HEK293 (cell line): ENCODE data around the gene PAQR8.

ENCODE experiments used
- EGR2 ChIP-seq: fragments of 450-650 bp; formaldehyde crosslinking; IDR thresholded peaks from 2 replicates; pipeline ENCODE4 v1.5.1; 2016; ENCODE audit warnings: low read depth, missing biosample characterization, missing genetic modification characterization
- GLI2 ChIP-seq: fragments of 450-650 bp; formaldehyde crosslinking; IDR thresholded peaks from 2 replicates; pipeline ENCODE4; 2017; ENCODE audit warnings: missing biosample characterization, missing genetic modification characterization, low read depth, borderline replicate concordance
- KLF8 ChIP-seq: fragments of 450-650 bp; formaldehyde crosslinking; IDR thresholded peaks from 2 replicates; pipeline ENCODE4 v1.5.1; 2016; ENCODE audit warnings: missing biosample characterization, missing genetic modification characterization
- RBAK ChIP-seq: fragments of 450-650 bp; formaldehyde crosslinking; IDR thresholded peaks from 2 replicates; pipeline ENCODE4 v1.5.1; 2016; ENCODE audit warnings: missing biosample characterization, missing genetic modification characterization
- TCF7L2 ChIP-seq: IDR thresholded peaks from 2 replicates; pipeline ENCODE4 v1.6.1; 2011; ENCODE audit warnings: low read depth, mild to moderate bottlenecking, inconsistent platforms, low read length, moderate library complexity, borderline replicate concordance
- ZBTB17 ChIP-seq: fragments of 450-650 bp; formaldehyde crosslinking; IDR thresholded peaks from 2 replicates; pipeline ENCODE4 v1.5.1; 2016; ENCODE audit warnings: missing biosample characterization, missing genetic modification characterization
- ZBTB8A ChIP-seq: fragments of 450-650 bp; formaldehyde crosslinking; IDR thresholded peaks from 2 replicates; pipeline ENCODE4 v1.5.1; 2016; ENCODE audit warnings: missing biosample characterization, missing genetic modification characterization
- ZEB2 ChIP-seq: fragments of 450-650 bp; formaldehyde crosslinking; IDR thresholded peaks from 2 replicates; pipeline ENCODE4 v1.5.1; 2016; ENCODE audit warnings: missing biosample characterization, missing genetic modification characterization
- ZFHX2 ChIP-seq: fragments of 450-650 bp; formaldehyde crosslinking; conservative IDR thresholded peaks from 2 replicates; pipeline ENCODE4 v1.5.1; 2016; ENCODE audit warnings: missing biosample characterization, missing genetic modification characterization
- ZFP41 ChIP-seq: fragments of 450-650 bp; formaldehyde crosslinking; IDR thresholded peaks from 2 replicates; pipeline ENCODE4 v1.5.1; 2016; ENCODE audit warnings: missing biosample characterization, missing genetic modification characterization, borderline replicate concordance
- ZFP69B ChIP-seq: fragments of 450-650 bp; formaldehyde crosslinking; IDR thresholded peaks from 2 replicates; pipeline ENCODE4 v1.5.1; 2016; ENCODE audit warnings: missing biosample characterization, missing genetic modification characterization
- ZNF132 ChIP-seq: fragments of 450-650 bp; formaldehyde crosslinking; IDR thresholded peaks from 2 replicates; pipeline ENCODE4 v1.5.1; 2017; ENCODE audit warnings: missing biosample characterization, missing genetic modification characterization, borderline replicate concordance
- ZNF169 ChIP-seq: fragments of 450-650 bp; formaldehyde crosslinking; IDR thresholded peaks from 2 replicates; pipeline ENCODE4 v1.5.1; 2016; ENCODE audit warnings: missing biosample characterization, missing genetic modification characterization
- ZNF239 ChIP-seq: fragments of 450-650 bp; formaldehyde crosslinking; IDR thresholded peaks from 2 replicates; pipeline ENCODE4 v1.5.1; 2016; ENCODE audit warnings: missing biosample characterization, missing genetic modification characterization
- ZNF24 ChIP-seq: fragments of 450-650 bp; formaldehyde crosslinking; IDR thresholded peaks from 2 replicates; pipeline ENCODE4 v1.5.1; 2016; ENCODE audit warnings: missing biosample characterization, missing genetic modification characterization
- ZNF302 ChIP-seq: fragments of 450-650 bp; formaldehyde crosslinking; IDR thresholded peaks from 2 replicates; pipeline ENCODE4 v1.5.1; 2016; ENCODE audit warnings: missing biosample characterization, missing genetic modification characterization, low read depth
- ZNF335 ChIP-seq: fragments of 450-650 bp; formaldehyde crosslinking; conservative IDR thresholded peaks from 2 replicates; pipeline ENCODE4 v1.5.1; 2016; ENCODE audit warnings: missing biosample characterization, missing genetic modification characterization
- ZNF530 ChIP-seq: fragments of 450-650 bp; formaldehyde crosslinking; IDR thresholded peaks from 2 replicates; pipeline ENCODE4 v1.5.1; 2016; ENCODE audit warnings: low read depth, missing biosample characterization, missing genetic modification characterization
- ZNF560 ChIP-seq: fragments of 450-650 bp; formaldehyde crosslinking; IDR thresholded peaks from 2 replicates; pipeline ENCODE4 v1.5.1; 2017; ENCODE audit warnings: missing biosample characterization, missing genetic modification characterization, borderline replicate concordance
- ZNF843 ChIP-seq: fragments of 450-650 bp; formaldehyde crosslinking; IDR thresholded peaks from 2 replicates; pipeline ENCODE4 v1.5.1; 2016; ENCODE audit warnings: missing biosample characterization, missing genetic modification characterization
- ZSCAN16 ChIP-seq: fragments of 450-650 bp; formaldehyde crosslinking; IDR thresholded peaks from 2 replicates; pipeline ENCODE4 v1.5.1; 2016; ENCODE audit warnings: missing biosample characterization, missing genetic modification characterization
- TF ChIP-seq, protein P1 (sequence below): fragments of 450-650 bp; formaldehyde crosslinking; IDR thresholded peaks from 2 replicates; pipeline ENCODE4 v1.5.1; 2016; ENCODE audit warnings: missing biosample characterization, missing genetic modification characterization
- TF ChIP-seq, protein P2 (sequence below): fragments of 450-650 bp; formaldehyde crosslinking; IDR thresholded peaks from 2 replicates; pipeline ENCODE4 v1.5.1; 2016; ENCODE audit warnings: missing biosample characterization, missing genetic modification characterization
- TF ChIP-seq, protein P3 (sequence below): fragments of 450-650 bp; formaldehyde crosslinking; IDR thresholded peaks from 2 replicates; pipeline ENCODE4 v1.5.1; 2016; ENCODE audit warnings: missing biosample characterization, missing genetic modification characterization
- TF ChIP-seq, protein P4 (sequence below): fragments of 450-650 bp; formaldehyde crosslinking; IDR thresholded peaks from 2 replicates; pipeline ENCODE4 v1.5.1; 2016; ENCODE audit warnings: missing biosample characterization, missing genetic modification characterization
- TF ChIP-seq, protein P5 (sequence below): fragments of 450-650 bp; formaldehyde crosslinking; IDR thresholded peaks from 2 replicates; pipeline ENCODE4 v1.5.1; 2016; ENCODE audit warnings: missing biosample characterization, missing genetic modification characterization, borderline replicate concordance
- TF ChIP-seq, protein P6 (sequence below): fragments of 450-650 bp; formaldehyde crosslinking; IDR thresholded peaks from 2 replicates; pipeline ENCODE4 v1.5.1; 2017; ENCODE audit warnings: missing biosample characterization, missing genetic modification characterization
- TF ChIP-seq, protein P7 (sequence below): fragments of 450-650 bp; formaldehyde crosslinking; IDR thresholded peaks from 2 replicates; pipeline ENCODE4 v1.5.1; 2016; ENCODE audit warnings: missing biosample characterization, missing genetic modification characterization

PAQR8 gene

DNA sequence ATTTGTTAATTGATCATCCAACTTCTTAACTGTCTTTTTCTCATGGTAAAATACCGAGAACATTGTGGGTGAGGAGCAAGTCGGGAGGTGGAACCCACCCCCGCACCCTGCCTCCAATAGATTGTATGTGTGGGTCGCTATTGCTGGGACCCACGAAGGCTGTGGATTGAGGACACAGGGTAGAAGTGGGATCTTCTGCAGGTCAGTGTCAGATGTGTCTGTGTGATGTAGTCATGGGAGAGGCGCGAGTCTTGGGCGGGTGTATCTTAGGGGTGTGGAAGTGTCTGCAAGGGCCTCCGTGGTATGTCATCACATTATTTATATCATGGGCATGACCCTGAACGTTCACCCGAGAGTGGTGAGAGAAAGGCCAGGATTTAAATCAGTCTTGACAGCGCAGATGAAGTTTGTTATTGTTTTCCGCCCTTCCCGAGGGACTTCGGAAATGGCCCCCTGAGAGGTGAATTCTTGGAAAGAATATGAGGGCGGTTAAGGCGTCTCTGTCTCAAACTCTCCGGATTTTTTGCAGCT is 472 bp upstream of the PAQR8 start (continued):
- no peak for TF ChIP-seq RBAK (tag by site-specific recombination)
- no peak for TF ChIP-seq TCF7L2
- TF ChIP-seq ZNF560 (tag by site-specific recombination) = no peak
- no peak for TF ChIP-seq ZNF530 (tag by site-specific recombination)
- TF ChIP-seq, protein P1, sequence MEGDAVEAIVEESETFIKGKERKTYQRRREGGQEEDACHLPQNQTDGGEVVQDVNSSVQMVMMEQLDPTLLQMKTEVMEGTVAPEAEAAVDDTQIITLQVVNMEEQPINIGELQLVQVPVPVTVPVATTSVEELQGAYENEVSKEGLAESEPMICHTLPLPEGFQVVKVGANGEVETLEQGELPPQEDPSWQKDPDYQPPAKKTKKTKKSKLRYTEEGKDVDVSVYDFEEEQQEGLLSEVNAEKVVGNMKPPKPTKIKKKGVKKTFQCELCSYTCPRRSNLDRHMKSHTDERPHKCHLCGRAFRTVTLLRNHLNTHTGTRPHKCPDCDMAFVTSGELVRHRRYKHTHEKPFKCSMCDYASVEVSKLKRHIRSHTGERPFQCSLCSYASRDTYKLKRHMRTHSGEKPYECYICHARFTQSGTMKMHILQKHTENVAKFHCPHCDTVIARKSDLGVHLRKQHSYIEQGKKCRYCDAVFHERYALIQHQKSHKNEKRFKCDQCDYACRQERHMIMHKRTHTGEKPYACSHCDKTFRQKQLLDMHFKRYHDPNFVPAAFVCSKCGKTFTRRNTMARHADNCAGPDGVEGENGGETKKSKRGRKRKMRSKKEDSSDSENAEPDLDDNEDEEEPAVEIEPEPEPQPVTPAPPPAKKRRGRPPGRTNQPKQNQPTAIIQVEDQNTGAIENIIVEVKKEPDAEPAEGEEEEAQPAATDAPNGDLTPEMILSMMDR (tag by site-specific recombination) = no peak
- no peak for TF ChIP-seq ZSCAN16 (tag by site-specific recombination)
- TF ChIP-seq, protein P2, sequence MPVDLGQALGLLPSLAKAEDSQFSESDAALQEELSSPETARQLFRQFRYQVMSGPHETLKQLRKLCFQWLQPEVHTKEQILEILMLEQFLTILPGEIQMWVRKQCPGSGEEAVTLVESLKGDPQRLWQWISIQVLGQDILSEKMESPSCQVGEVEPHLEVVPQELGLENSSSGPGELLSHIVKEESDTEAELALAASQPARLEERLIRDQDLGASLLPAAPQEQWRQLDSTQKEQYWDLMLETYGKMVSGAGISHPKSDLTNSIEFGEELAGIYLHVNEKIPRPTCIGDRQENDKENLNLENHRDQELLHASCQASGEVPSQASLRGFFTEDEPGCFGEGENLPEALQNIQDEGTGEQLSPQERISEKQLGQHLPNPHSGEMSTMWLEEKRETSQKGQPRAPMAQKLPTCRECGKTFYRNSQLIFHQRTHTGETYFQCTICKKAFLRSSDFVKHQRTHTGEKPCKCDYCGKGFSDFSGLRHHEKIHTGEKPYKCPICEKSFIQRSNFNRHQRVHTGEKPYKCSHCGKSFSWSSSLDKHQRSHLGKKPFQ (tag by site-specific recombination) = 0 out of 2 replicates have a peak, but pooled peaks have one; percentile 33
- no peak for TF ChIP-seq ZNF169 (tag by site-specific recombination)
- TF ChIP-seq GLI2 (tag by site-specific recombination) = no peak
- TF ChIP-seq, protein P3, sequence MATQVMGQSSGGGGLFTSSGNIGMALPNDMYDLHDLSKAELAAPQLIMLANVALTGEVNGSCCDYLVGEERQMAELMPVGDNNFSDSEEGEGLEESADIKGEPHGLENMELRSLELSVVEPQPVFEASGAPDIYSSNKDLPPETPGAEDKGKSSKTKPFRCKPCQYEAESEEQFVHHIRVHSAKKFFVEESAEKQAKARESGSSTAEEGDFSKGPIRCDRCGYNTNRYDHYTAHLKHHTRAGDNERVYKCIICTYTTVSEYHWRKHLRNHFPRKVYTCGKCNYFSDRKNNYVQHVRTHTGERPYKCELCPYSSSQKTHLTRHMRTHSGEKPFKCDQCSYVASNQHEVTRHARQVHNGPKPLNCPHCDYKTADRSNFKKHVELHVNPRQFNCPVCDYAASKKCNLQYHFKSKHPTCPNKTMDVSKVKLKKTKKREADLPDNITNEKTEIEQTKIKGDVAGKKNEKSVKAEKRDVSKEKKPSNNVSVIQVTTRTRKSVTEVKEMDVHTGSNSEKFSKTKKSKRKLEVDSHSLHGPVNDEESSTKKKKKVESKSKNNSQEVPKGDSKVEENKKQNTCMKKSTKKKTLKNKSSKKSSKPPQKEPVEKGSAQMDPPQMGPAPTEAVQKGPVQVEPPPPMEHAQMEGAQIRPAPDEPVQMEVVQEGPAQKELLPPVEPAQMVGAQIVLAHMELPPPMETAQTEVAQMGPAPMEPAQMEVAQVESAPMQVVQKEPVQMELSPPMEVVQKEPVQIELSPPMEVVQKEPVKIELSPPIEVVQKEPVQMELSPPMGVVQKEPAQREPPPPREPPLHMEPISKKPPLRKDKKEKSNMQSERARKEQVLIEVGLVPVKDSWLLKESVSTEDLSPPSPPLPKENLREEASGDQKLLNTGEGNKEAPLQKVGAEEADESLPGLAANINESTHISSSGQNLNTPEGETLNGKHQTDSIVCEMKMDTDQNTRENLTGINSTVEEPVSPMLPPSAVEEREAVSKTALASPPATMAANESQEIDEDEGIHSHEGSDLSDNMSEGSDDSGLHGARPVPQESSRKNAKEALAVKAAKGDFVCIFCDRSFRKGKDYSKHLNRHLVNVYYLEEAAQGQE (tag by site-specific recombination) = no peak
- no peak; the same call in 1 of the 2 replicates for TF ChIP-seq ZBTB17 (tag by site-specific recombination)
- peak; percentile 65; the same call in 1 of the 2 replicates for TF ChIP-seq ZNF843 (tag by site-specific recombination)
- no peak for TF ChIP-seq ZNF239
- peak; percentile 37; the same call in 1 of the 2 replicates for TF ChIP-seq ZNF24
- 0 out of 2 replicates have a peak, but pooled peaks have one; percentile 19 for TF ChIP-seq ZFP69B
- TF ChIP-seq ZEB2 = peak; percentile 56
- TF ChIP-seq, protein P4, sequence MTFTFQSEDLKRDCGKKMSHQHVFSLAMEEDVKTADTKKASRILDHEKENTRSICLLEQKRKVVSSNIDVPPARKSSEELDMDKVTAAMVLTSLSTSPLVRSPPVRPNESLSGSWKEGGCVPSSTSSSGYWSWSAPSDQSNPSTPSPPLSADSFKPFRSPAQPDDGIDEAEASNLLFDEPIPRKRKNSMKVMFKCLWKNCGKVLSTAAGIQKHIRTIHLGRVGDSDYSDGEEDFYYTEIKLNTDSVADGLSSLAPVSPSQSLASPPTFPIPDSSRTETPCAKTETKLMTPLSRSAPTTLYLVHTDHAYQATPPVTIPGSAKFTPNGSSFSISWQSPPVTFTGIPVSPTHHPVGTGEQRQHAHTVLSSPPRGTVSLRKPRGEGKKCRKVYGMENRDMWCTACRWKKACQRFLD (tag by site-specific recombination) = no peak
- no peak for TF ChIP-seq KLF8 (tag by site-specific recombination)
- TF ChIP-seq, protein P5, sequence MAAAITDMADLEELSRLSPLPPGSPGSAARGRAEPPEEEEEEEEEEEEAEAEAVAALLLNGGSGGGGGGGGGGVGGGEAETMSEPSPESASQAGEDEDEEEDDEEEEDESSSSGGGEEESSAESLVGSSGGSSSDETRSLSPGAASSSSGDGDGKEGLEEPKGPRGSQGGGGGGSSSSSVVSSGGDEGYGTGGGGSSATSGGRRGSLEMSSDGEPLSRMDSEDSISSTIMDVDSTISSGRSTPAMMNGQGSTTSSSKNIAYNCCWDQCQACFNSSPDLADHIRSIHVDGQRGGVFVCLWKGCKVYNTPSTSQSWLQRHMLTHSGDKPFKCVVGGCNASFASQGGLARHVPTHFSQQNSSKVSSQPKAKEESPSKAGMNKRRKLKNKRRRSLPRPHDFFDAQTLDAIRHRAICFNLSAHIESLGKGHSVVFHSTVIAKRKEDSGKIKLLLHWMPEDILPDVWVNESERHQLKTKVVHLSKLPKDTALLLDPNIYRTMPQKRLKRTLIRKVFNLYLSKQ (tag by site-specific recombination) = no peak
- TF ChIP-seq ZBTB8A (tag by site-specific recombination) = peak; percentile 54; the same call in 1 of the 2 replicates
- TF ChIP-seq EGR2 (tag by site-specific recombination) = 0 out of 2 replicates have a peak, but pooled peaks have one; percentile 38
- no peak for TF ChIP-seq ZNF132 (tag by site-specific recombination)
- TF ChIP-seq ZFP41 (tag by site-specific recombination) = no peak
- TF ChIP-seq, protein P6, sequence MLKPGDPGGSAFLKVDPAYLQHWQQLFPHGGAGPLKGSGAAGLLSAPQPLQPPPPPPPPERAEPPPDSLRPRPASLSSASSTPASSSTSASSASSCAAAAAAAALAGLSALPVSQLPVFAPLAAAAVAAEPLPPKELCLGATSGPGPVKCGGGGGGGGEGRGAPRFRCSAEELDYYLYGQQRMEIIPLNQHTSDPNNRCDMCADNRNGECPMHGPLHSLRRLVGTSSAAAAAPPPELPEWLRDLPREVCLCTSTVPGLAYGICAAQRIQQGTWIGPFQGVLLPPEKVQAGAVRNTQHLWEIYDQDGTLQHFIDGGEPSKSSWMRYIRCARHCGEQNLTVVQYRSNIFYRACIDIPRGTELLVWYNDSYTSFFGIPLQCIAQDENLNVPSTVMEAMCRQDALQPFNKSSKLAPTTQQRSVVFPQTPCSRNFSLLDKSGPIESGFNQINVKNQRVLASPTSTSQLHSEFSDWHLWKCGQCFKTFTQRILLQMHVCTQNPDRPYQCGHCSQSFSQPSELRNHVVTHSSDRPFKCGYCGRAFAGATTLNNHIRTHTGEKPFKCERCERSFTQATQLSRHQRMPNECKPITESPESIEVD = no peak
- peak; percentile 59; the same call in 1 of the 2 replicates for TF ChIP-seq ZFHX2 (tag by site-specific recombination)
- peak; percentile 48 for TF ChIP-seq ZNF335 (tag by site-specific recombination)
- TF ChIP-seq, protein P7, sequence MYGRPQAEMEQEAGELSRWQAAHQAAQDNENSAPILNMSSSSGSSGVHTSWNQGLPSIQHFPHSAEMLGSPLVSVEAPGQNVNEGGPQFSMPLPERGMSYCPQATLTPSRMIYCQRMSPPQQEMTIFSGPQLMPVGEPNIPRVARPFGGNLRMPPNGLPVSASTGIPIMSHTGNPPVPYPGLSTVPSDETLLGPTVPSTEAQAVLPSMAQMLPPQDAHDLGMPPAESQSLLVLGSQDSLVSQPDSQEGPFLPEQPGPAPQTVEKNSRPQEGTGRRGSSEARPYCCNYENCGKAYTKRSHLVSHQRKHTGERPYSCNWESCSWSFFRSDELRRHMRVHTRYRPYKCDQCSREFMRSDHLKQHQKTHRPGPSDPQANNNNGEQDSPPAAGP (tag by site-specific recombination) = peak; percentile 99
- no peak for TF ChIP-seq ZNF302 (tag by site-specific recombination)
